Esophagus muscularis mucosa (tissue), 4 donors: ENCODE data around the gene SH3PXD2B.
"Not testable (repeated sequence)": the region's sequence is repeated elsewhere in the genome, so short reads cannot be mapped to it uniquely, and the experiment has no call there.

Experiments used
- EP300 ChIP-seq: sonication (generic); formaldehyde crosslinking; IDR thresholded peaks from one replicate; pipeline ENCODE4 v1.6.1; 2017; ENCODE audit warnings: antibody characterized with exemption
- POLR2A ChIP-seq: fragments of 450-650 bp; IDR thresholded peaks from one replicate; pipeline ENCODE4 v1.6.1; 2017; ENCODE audit warnings: antibody characterized with exemption, moderate library complexity, mild to moderate bottlenecking, low read depth
- TF ChIP-seq, protein P1 (sequence below), 3 experiments: fragments of 200-600 bp in 2 of 3; fragments of 450-650 bp in 1 of 3; sonication (generic) in 2 of 3; IDR thresholded peaks; one replicate each; pipeline ENCODE4 v1.5.1; 2017 to 2019; ENCODE audit warnings: antibody characterized with exemption in 3 of 3, mild to moderate bottlenecking in 2 of 3, moderate library complexity in 1 of 3

DNA sequence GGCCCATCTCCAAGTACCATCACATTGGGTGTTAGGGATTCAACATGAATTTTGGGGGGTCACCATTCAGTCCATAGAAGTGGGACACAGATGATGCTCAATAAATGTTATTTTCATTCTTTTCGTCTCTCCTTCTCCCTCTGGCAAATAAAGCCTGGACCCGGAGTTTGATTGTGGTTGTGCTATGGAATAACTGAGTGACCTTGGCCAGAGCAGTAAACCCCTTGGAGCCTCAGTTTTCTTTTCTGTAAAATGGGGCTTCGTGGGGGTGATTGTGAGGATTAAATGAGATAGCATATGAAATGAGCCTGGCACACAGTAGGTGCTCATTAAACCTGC is 24.3 kb upstream of the SH3PXD2B start:
- TF ChIP-seq, protein P1, sequence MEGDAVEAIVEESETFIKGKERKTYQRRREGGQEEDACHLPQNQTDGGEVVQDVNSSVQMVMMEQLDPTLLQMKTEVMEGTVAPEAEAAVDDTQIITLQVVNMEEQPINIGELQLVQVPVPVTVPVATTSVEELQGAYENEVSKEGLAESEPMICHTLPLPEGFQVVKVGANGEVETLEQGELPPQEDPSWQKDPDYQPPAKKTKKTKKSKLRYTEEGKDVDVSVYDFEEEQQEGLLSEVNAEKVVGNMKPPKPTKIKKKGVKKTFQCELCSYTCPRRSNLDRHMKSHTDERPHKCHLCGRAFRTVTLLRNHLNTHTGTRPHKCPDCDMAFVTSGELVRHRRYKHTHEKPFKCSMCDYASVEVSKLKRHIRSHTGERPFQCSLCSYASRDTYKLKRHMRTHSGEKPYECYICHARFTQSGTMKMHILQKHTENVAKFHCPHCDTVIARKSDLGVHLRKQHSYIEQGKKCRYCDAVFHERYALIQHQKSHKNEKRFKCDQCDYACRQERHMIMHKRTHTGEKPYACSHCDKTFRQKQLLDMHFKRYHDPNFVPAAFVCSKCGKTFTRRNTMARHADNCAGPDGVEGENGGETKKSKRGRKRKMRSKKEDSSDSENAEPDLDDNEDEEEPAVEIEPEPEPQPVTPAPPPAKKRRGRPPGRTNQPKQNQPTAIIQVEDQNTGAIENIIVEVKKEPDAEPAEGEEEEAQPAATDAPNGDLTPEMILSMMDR (IDR thresholded peaks at IDR 0.05), result not testable (repeated sequence)
- not testable (repeated sequence) for TF ChIP-seq POLR2A, EP300
